Endothelial cell of umbilical vein (primary cell): ENCODE measurements around the gene GGA2. TPM values are rescaled to one million over a fixed set of nuclear protein-coding genes. Genes with fewer than 3 reads are reported as not detected.

Experiments used
- BruUV-seq: library from RNA; stranded (reverse); fragments of 400-500 nt; replicated peaks from 2 replicates; lab custom pipeline; 2021; lab: Mats Ljungman, UMichigan
- CTCF ChIA-PET: fragments of 300-600, 350-600 bp; sonication (Branson Sonifier 250); formaldehyde crosslinking; loops from one replicate; lab custom pipeline; 2021; ENCODE audit warnings: antibody characterized with exemption, inconsistent platforms; lab: Charles Lee
- POLR2A ChIA-PET: fragments of 300-600, 350-600 bp; sonication (Branson Sonifier 250); formaldehyde crosslinking; loops from one replicate; lab custom pipeline; 2021; ENCODE audit warnings: antibody characterized with exemption, inconsistent platforms; lab: Charles Lee
- DNase-seq: peaks from one replicate; pipeline ENCODE4 v3.0.0-alpha.2; 2011; ENCODE audit warnings: low read depth, low spot score
- FAIRE-seq: peaks from 2 replicates; lab custom pipeline; 2011; peaks lifted over from hg19 to GRCh38; lab: Jason Lieb, UNC
- H2AFZ ChIP-seq: 2 replicates; pipeline ENCODE4 v1.6.0; 2012; ENCODE audit warnings: low read depth, low read length, control low read depth, inconsistent platforms
- H3K27ac ChIP-seq: 2 replicates; pipeline ENCODE4 v1.5.1; 2011; ENCODE audit warnings: low read depth, mild to moderate bottlenecking, control low read depth, low read length, moderate library complexity; ENCODE audit not compliant: insufficient read depth
- H3K27me3 ChIP-seq, 2 experiments: 2 replicates each; pipeline versions ENCODE4 v1.6.0 to v1.6.1; 2011; ENCODE audit warnings: low read length in 2 of 2, mixed read lengths in 1 of 2; ENCODE audit not compliant: control insufficient read depth in 2 of 2, insufficient read depth in 2 of 2
- H3K36me3 ChIP-seq, 2 experiments: 2 replicates in 1 of 2; 3 replicates in 1 of 2; pipeline ENCODE4 v1.5.1; 2011; ENCODE audit warnings: low read length in 2 of 2, mild to moderate bottlenecking in 1 of 2, moderate library complexity in 1 of 2; ENCODE audit not compliant: control insufficient read depth in 2 of 2, insufficient read depth in 2 of 2; ENCODE audit errors: extremely low read depth in 1 of 2
- H3K4me1 ChIP-seq: 3 replicates; pipeline ENCODE4 v1.5.1; 2011; ENCODE audit warnings: mild to moderate bottlenecking, low read length; ENCODE audit not compliant: control insufficient read depth, insufficient read depth; ENCODE audit errors: extremely low read depth
- H3K4me2 ChIP-seq: 2 replicates; pipeline ENCODE4 v1.6.1; 2011; ENCODE audit warnings: low read length, control low read depth, mixed read lengths; ENCODE audit not compliant: insufficient read depth
- H3K4me3 ChIP-seq, 3 experiments: fragments of 200-600 bp in 1 of 3; sonication (generic), shearing (Covaris generic) in 1 of 3; replicated peaks in 1 of 3; 2 replicates each; pipeline ENCODE4 v1.5.1; 2011 to 2016; ENCODE audit warnings: control low read depth in 3 of 3, low read length in 3 of 3, mild to moderate bottlenecking in 2 of 3, inconsistent platforms in 1 of 3, low read depth in 1 of 3, moderate library complexity in 1 of 3; ENCODE audit not compliant: insufficient read depth in 1 of 3
- H3K79me2 ChIP-seq: 2 replicates; pipeline ENCODE4 v1.6.0; 2012; ENCODE audit warnings: low read length, inconsistent platforms; ENCODE audit not compliant: control insufficient read depth, insufficient read depth
- H3K9ac ChIP-seq: replicated peaks from 2 replicates; pipeline ENCODE3; 2011; ENCODE audit warnings: low read length, control low read depth; ENCODE audit not compliant: insufficient read depth; ENCODE audit errors: extremely low read depth
- H3K9me1 ChIP-seq: replicated peaks from 3 replicates; pipeline ENCODE4 v1.6.0; 2011; ENCODE audit warnings: mild to moderate bottlenecking, low read length; ENCODE audit not compliant: control insufficient read depth, insufficient read depth; ENCODE audit errors: extremely low read depth
- H3K9me3 ChIP-seq: replicated peaks from 2 replicates; pipeline ENCODE4 v1.5.1; 2012; ENCODE audit warnings: low read length, inconsistent platforms; ENCODE audit not compliant: control insufficient read depth, insufficient read depth
- H4K20me1 ChIP-seq: replicated peaks from 2 replicates; pipeline ENCODE3; 2011; ENCODE audit warnings: mild to moderate bottlenecking, low read length; ENCODE audit not compliant: control insufficient read depth, insufficient read depth; ENCODE audit errors: extremely low read depth
- JUN ChIP-seq: IDR thresholded peaks from 2 replicates; pipeline ENCODE4 v1.6.1; 2011; ENCODE audit warnings: borderline replicate concordance, low read depth; ENCODE audit not compliant: insufficient read length, insufficient read depth
- dilution Hi-C: fragments of 300-500 bp; cut with MboI; formaldehyde crosslinking; loops from one replicate; pipeline ENCODE4 v1.15.0; 2019; ENCODE audit warnings: low sequenced_read_pairs; ENCODE audit not compliant: extremely low pct_ligation_motif_present
- intact Hi-C: fragments of 100-400 bp; cut with micrococcal nuclease; formaldehyde crosslinking; loops from one replicate; pipeline ENCODE4 v1.10.0; 2022
- polyA plus RNA-seq, 4 experiments: library from polyadenylated mRNA; depleted of rRNA in 3 of 4; stranded (reverse) in 3 of 4; unstranded in 1 of 4; fragments of >200 nt; gene quantifications; 2 replicates each; pipeline versions ENCODE4 v1.2.1 to v1.2.3, GENCODE V29; 2011 to 2012; ENCODE audit warnings: missing spikeins in 1 of 4
- total RNA-seq: library from RNA; stranded (reverse); gene quantifications from 2 replicates; pipeline ENCODE4 v1.2.3, GENCODE V29; 2021
- TF ChIP-seq, protein P1 (sequence below), 2 donors: IDR thresholded peaks; 1 replicate in 1 of 2; 2 replicates in 1 of 2; pipeline ENCODE4 v1.5.1; 2011; ENCODE audit warnings: low read length in 2 of 2, mild to moderate bottlenecking in 2 of 2, moderate library complexity in 2 of 2, control low read depth in 1 of 2, inconsistent platforms in 1 of 2, low read depth in 1 of 2; ENCODE audit not compliant: insufficient read depth in 1 of 2; ENCODE audit errors: extremely low read depth in 1 of 2

GGA2 gene
- total and polyA plus RNA-seq, 2 donors (not counting 3 experiments of a cell fraction or from before 2014, with no cell fraction given) = 33.3 to 73.1 TPM

DNA sequence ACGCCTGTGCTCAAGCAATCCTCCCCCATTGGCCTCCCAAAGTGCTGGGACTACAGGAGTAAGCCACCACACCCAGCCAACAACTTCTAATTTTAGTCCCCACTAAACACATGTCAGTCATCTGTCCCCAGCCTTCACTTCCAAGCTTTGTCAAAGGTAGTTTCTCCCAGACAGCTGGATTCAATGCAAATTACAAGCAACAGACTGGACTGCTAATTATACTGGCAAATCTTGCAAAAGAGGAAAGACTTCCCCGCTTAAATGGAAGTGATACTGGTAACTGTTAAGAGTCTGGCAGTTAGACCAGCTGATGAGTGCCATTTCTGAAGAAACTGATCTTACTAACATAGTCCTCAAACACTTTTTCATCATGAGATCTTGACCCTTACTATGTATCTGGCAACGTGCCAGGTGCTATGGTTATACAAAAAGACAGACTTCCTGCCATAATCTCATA lies 8.2 kb upstream of the GGA2 start:
- POLR2A ChIA-PET = no interaction called here

More for the DNA sequence above, 8.2 kb upstream of the GGA2 start:
- H3K4me2 ChIP-seq = no peak overlapping the region
- no peaks in the 10 kb centered on the region for H3K9me1 ChIP-seq
- peaks cover 0 to 3% of the 10 kb centered on the region in 2 experiments for H3K36me3 ChIP-seq
- TF ChIP-seq, protein P1, sequence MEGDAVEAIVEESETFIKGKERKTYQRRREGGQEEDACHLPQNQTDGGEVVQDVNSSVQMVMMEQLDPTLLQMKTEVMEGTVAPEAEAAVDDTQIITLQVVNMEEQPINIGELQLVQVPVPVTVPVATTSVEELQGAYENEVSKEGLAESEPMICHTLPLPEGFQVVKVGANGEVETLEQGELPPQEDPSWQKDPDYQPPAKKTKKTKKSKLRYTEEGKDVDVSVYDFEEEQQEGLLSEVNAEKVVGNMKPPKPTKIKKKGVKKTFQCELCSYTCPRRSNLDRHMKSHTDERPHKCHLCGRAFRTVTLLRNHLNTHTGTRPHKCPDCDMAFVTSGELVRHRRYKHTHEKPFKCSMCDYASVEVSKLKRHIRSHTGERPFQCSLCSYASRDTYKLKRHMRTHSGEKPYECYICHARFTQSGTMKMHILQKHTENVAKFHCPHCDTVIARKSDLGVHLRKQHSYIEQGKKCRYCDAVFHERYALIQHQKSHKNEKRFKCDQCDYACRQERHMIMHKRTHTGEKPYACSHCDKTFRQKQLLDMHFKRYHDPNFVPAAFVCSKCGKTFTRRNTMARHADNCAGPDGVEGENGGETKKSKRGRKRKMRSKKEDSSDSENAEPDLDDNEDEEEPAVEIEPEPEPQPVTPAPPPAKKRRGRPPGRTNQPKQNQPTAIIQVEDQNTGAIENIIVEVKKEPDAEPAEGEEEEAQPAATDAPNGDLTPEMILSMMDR (IDR thresholded peaks at IDR 0.05; ENCODE audit: extremely low read depth in 1 of 2, insufficient read depth in 1 of 2, low read depth in 1 of 2, low read length in 2 of 2) = no peak
- TF ChIP-seq JUN = no peak
- H3K9me3 ChIP-seq = no peaks in the 10 kb centered on the region
- FAIRE-seq = peak; percentile 49
- no peaks in the 10 kb centered on the region for H3K79me2 ChIP-seq
- H3K4me1 ChIP-seq = peaks cover 8% of the 10 kb centered on the region
- intact Hi-C loops = no loop called here
- H3K27ac ChIP-seq = no peak overlapping the region
- no TSS peak for BruUV-seq
- H3K27me3 ChIP-seq = no peaks in the 10 kb centered on the region
- H3K4me3 ChIP-seq = no peak overlapping the region
- H2AFZ ChIP-seq = no peak overlapping the region
- H4K20me1 ChIP-seq = no peaks in the 10 kb centered on the region
- CTCF ChIA-PET = interaction anchor here (1.3 to 1.4 kb wide), 2 partner anchors 9 to 19 kb away, joined by 4 to 5 read pairs; partner anchors contain the start of gene GGA2
- H3K9ac ChIP-seq = no peak overlapping the region
- dilution Hi-C loops = no loop called here
- DNase-seq = peak; percentile 67
